WI38 (cell line): ENCODE results near the gene PLD2.
"Not testable (repeated sequence)": the region's sequence is repeated elsewhere in the genome, so short reads cannot be mapped to it uniquely, and the experiment has no call there.

ENCODE experiments used
- H3K4me3 ChIP-seq: 2 replicates; pipeline ENCODE4 v1.5.1; 2011; ENCODE audit warnings: low read depth, mild to moderate bottlenecking, control low read depth, low read length
- CTCF ChIP-seq: IDR thresholded peaks from 2 replicates; pipeline ENCODE4 v1.5.1; 2012; ENCODE audit warnings: low read depth, mild to moderate bottlenecking, control low read depth, low read length

Gene PLD2

GRCh38 chr17:4858882-4859260 is 51.9 kb downstream of the PLD2 start:
- TF ChIP-seq CTCF = no peak
- no peak overlapping the region for H3K4me3 ChIP-seq

- no peak overlapping the region for H3K4me3 ChIP-seq
- TF ChIP-seq CTCF = no peak
Observed at GRCh38 chr17:4859816-4860625, 53.1 kb downstream of the PLD2 start.

- no peak for TF ChIP-seq CTCF
- no peak overlapping the region for H3K4me3 ChIP-seq
Observed at GRCh38 chr17:4860651-4861050, 53.7 kb downstream of the PLD2 start.

GRCh38 chr17:4861052-4861451 is 54.1 kb downstream of the PLD2 start:
- no peak overlapping the region for H3K4me3 ChIP-seq
- TF ChIP-seq CTCF = no peak

GRCh38 chr17:4862720-4863119 is 55.8 kb downstream of the PLD2 start:
- no peak for TF ChIP-seq CTCF
- H3K4me3 ChIP-seq = no peak overlapping the region

- no peak for TF ChIP-seq CTCF
- H3K4me3 ChIP-seq = no peak overlapping the region
Observed at GRCh38 chr17:4863321-4863720, 56.4 kb downstream of the PLD2 start.

- H3K4me3 ChIP-seq = not testable (repeated sequence)
Observed at GRCh38 chr17:4867535-4867934, 60.6 kb downstream of the PLD2 start.

GRCh38 chr17:4869058-4869998 is 62.4 kb downstream of the PLD2 start:
- not testable (repeated sequence) for H3K4me3 ChIP-seq
